Measurements from ENCODE around the gene ST6GALNAC3.

DNA sequence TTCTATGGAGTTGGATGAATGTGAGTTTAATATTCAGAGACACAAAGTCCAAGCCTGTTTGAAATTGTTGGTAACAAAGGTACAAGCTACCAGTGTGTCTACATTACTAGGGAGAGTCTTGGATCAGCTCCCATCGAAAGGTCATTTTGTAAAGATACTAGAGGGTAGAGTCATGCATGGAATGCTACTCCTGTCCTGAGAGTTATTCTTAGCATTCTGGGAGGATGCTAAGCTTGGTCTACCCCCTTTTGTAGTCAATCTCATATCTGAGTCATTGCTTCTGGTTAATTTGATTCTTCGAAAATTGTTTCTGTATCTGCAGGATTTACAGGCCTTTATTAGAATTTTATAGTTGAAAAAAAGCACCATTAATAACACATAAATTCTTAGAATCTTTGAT is 240.2 kb downstream of the ST6GALNAC3 start:
- TF ChIP-seq, protein P1, sequence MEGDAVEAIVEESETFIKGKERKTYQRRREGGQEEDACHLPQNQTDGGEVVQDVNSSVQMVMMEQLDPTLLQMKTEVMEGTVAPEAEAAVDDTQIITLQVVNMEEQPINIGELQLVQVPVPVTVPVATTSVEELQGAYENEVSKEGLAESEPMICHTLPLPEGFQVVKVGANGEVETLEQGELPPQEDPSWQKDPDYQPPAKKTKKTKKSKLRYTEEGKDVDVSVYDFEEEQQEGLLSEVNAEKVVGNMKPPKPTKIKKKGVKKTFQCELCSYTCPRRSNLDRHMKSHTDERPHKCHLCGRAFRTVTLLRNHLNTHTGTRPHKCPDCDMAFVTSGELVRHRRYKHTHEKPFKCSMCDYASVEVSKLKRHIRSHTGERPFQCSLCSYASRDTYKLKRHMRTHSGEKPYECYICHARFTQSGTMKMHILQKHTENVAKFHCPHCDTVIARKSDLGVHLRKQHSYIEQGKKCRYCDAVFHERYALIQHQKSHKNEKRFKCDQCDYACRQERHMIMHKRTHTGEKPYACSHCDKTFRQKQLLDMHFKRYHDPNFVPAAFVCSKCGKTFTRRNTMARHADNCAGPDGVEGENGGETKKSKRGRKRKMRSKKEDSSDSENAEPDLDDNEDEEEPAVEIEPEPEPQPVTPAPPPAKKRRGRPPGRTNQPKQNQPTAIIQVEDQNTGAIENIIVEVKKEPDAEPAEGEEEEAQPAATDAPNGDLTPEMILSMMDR (optimal IDR thresholded peaks at IDR 0.05 in 1 of 3, IDR thresholded peaks at IDR 0.05 in 1 of 3, conservative IDR thresholded peaks at IDR 0.05 in 1 of 3; ENCODE audit: extremely low read depth in 1 of 3, insufficient read depth in 2 of 3, low read length in 3 of 3): no peak
- TF ChIP-seq EZH2 (IDR thresholded peaks at IDR 0.05; ENCODE audit: low read length): no peak

Data from keratinocyte (primary cell).